ENCODE data around the gene SCAPER. TPM values are rescaled to one million over a fixed set of nuclear protein-coding genes. Genes with fewer than 3 reads are reported as not detected.

SCAPER gene
- total RNA-seq, 6 donors from 2014 or later, result 14.4 to 67.1 (median 27.6) TPM

- no peak overlapping the region for H3K27ac ChIP-seq
- WGBS, 2 donors, result 93 to 98% methylated on average over 1 of the region's 1 CpG
- no peaks in the 10 kb centered on the region for H3K9me3 ChIP-seq
- H3K4me3 ChIP-seq, result no peak overlapping the region
- no peaks in the 10 kb centered on the region for H3K36me3 ChIP-seq
- no peak for DNase-seq
- H3K27me3 ChIP-seq, result no peaks in the 10 kb centered on the region
- no peaks in the 10 kb centered on the region for H3K4me1 ChIP-seq
- TF ChIP-seq CTCF (IDR thresholded peaks at IDR 0.05), result no peak
- TF ChIP-seq EP300 (IDR thresholded peaks at IDR 0.05), result no peak
- no peak for TF ChIP-seq POLR2AphosphoS5 (IDR thresholded peaks at IDR 0.05)
- TF ChIP-seq POLR2A (IDR thresholded peaks at IDR 0.05), result no peak
- ATAC-seq (ENCODE audit: low FRiP score in 2 of 2), result no peak
Observed at GRCh38 chr15:76492538-76492937, 412.6 kb downstream of the SCAPER start.

GRCh38 chr15:76483752-76484151 is 421.4 kb downstream of the SCAPER start:
- no peak overlapping the region for H3K27ac ChIP-seq
- H3K4me1 ChIP-seq, result no peaks in the 10 kb centered on the region
- no peak for ATAC-seq (ENCODE audit: low FRiP score in 2 of 2)
- H3K36me3 ChIP-seq, result no peaks in the 10 kb centered on the region
- H3K9me3 ChIP-seq, result no peaks in the 10 kb centered on the region
- no peak overlapping the region for H3K4me3 ChIP-seq
- DNase-seq, result no peak
- WGBS, 2 donors, result 93 to 98% methylated on average over 2 of the region's 2 CpGs
- H3K27me3 ChIP-seq, result no peaks in the 10 kb centered on the region
- TF ChIP-seq EP300 (IDR thresholded peaks at IDR 0.05), result no peak
- no peak for TF ChIP-seq POLR2A (IDR thresholded peaks at IDR 0.05)
- no peak for TF ChIP-seq CTCF (IDR thresholded peaks at IDR 0.05)
- TF ChIP-seq POLR2AphosphoS5 (IDR thresholded peaks at IDR 0.05), result no peak

GRCh38 chr15:76483018-76483417 is 422.1 kb downstream of the SCAPER start:
- no peak for TF ChIP-seq POLR2AphosphoS5 (IDR thresholded peaks at IDR 0.05)
- TF ChIP-seq CTCF (IDR thresholded peaks at IDR 0.05), result no peak
- TF ChIP-seq POLR2A (IDR thresholded peaks at IDR 0.05), result no peak
- TF ChIP-seq EP300 (IDR thresholded peaks at IDR 0.05), result no peak
- 95 to 96% methylated on average over 1 of the region's 1 CpG for WGBS, 2 donors
- DNase-seq, result no peak
- ATAC-seq (ENCODE audit: low FRiP score in 2 of 2), result no peak
- Histone ChIP-seq H3K9me3 (no peaks in the 10 kb centered on the region), H3K4me1 (no peaks in the 10 kb centered on the region), H3K4me3 (no peak overlapping the region), H3K36me3 (no peaks in the 10 kb centered on the region), H3K27me3 (no peaks in the 10 kb centered on the region), H3K27ac (no peak overlapping the region)

- ATAC-seq (ENCODE audit: low FRiP score in 2 of 2) (no peak), DNase-seq (no peak)
- H3K27me3 ChIP-seq, result no peaks in the 10 kb centered on the region
- WGBS, 2 donors, result 90% methylated on average over 3 of the region's 3 CpGs
- H3K27ac ChIP-seq, result no peak overlapping the region
- H3K36me3 ChIP-seq, result no peaks in the 10 kb centered on the region
- no peaks in the 10 kb centered on the region for H3K4me1 ChIP-seq
- H3K4me3 ChIP-seq, result no peak overlapping the region
- no peaks in the 10 kb centered on the region for H3K9me3 ChIP-seq
- TF ChIP-seq POLR2AphosphoS5 (IDR thresholded peaks at IDR 0.05) (no peak), EP300 (IDR thresholded peaks at IDR 0.05) (no peak), CTCF (IDR thresholded peaks at IDR 0.05) (no peak), POLR2A (IDR thresholded peaks at IDR 0.05) (no peak)
Observed at GRCh38 chr15:76480267-76480666, 424.9 kb downstream of the SCAPER start.

- no peaks in the 10 kb centered on the region for H3K4me1 ChIP-seq
- no peak for ATAC-seq (ENCODE audit: low FRiP score in 2 of 2)
- no peaks in the 10 kb centered on the region for H3K27me3 ChIP-seq
- H3K9me3 ChIP-seq, result no peaks in the 10 kb centered on the region
- no peak for DNase-seq
- H3K36me3 ChIP-seq, result peaks cover 0 to 19% (median 3%) of the 10 kb centered on the region in 4 donors
- no peak overlapping the region for H3K27ac ChIP-seq
- TF ChIP-seq POLR2A (IDR thresholded peaks at IDR 0.05) (no peak), POLR2AphosphoS5 (IDR thresholded peaks at IDR 0.05) (no peak), CTCF (IDR thresholded peaks at IDR 0.05) (no peak), EP300 (IDR thresholded peaks at IDR 0.05) (no peak)
- H3K4me3 ChIP-seq, result no peak overlapping the region
Observed at GRCh38 chr15:76470691-76471090, 434.4 kb downstream of the SCAPER start.

All from upper lobe of left lung (tissue), 6 donors.